ENCODE results near the gene TRMT10B. TPM values are rescaled to one million over a fixed set of nuclear protein-coding genes. Genes with fewer than 3 reads are reported as not detected.

TRMT10B gene
- total and polyA plus RNA-seq, 2 of the 13 experiments (the other 11 are each of a cell fraction or from before 2014, with no cell fraction given), result 3.1 to 3.9 TPM

GRCh38 chr9:37800631-37801286 is 47.2 kb downstream of the TRMT10B start, which contains the start of gene DCAF10 (continued):
- TF ChIP-seq SRSF9 (IDR thresholded peaks at IDR 0.05; ENCODE audit: borderline replicate concordance, insufficient read depth, low read depth, low read length, poor library complexity, severe bottlenecking) (no peak), ZNF678 (CRISPR knock-in tag; IDR thresholded peaks at IDR 0.05) (0 out of 2 replicates have a peak, but pooled peaks have one; percentile 3), HNRNPH1 (optimal IDR thresholded peaks at IDR 0.05; ENCODE audit: low read depth, low read length) (no peak), ZNF121 (CRISPR knock-in tag; IDR thresholded peaks at IDR 0.05) (no peak), HDAC1 (CRISPR knock-in tag; IDR thresholded peaks at IDR 0.05) (peak; percentile 99), ZNF710 (CRISPR knock-in tag; IDR thresholded peaks at IDR 0.05; ENCODE audit: borderline replicate concordance) (peak; percentile 95), SMAD1 (CRISPR knock-in tag; IDR thresholded peaks at IDR 0.05; ENCODE audit: borderline replicate concordance, low read depth) (peak; percentile 96), ZNF567 (CRISPR knock-in tag; IDR thresholded peaks at IDR 0.05; ENCODE audit: borderline replicate concordance) (peak; percentile 96), AKAP8 (CRISPR knock-in tag; IDR thresholded peaks at IDR 0.05) (peak; percentile 88), ZNF569 (CRISPR knock-in tag; IDR thresholded peaks at IDR 0.05; ENCODE audit: borderline replicate concordance) (0 out of 2 replicates have a peak, but pooled peaks have one; percentile 40), HDAC2 (CRISPR knock-in tag; IDR thresholded peaks at IDR 0.05) (peak; percentile 95), ZNF75D (CRISPR knock-in tag; IDR thresholded peaks at IDR 0.05; ENCODE audit: borderline replicate concordance) (no peak), ZSCAN29 (CRISPR knock-in tag; conservative IDR thresholded peaks at IDR 0.05) (no peak), TBP (CRISPR knock-in tag; IDR thresholded peaks at IDR 0.05) (no peak), HOXA3 (CRISPR knock-in tag; IDR thresholded peaks at IDR 0.05) (peak; percentile 94), PHF20 (CRISPR knock-in tag; IDR thresholded peaks at IDR 0.05) (peak; percentile 97), HMG20B (CRISPR knock-in tag; conservative IDR thresholded peaks at IDR 0.05) (peak; percentile 79), PCBP1 (IDR thresholded peaks at IDR 0.05; ENCODE audit: borderline replicate concordance, low read depth, low read length) (peak; percentile 92), HBP1 (CRISPR knock-in tag; IDR thresholded peaks at IDR 0.05; ENCODE audit: low read depth) (peak; percentile 92; the same call in 1 of the 2 replicates)
- TF ChIP-seq, protein P1, sequence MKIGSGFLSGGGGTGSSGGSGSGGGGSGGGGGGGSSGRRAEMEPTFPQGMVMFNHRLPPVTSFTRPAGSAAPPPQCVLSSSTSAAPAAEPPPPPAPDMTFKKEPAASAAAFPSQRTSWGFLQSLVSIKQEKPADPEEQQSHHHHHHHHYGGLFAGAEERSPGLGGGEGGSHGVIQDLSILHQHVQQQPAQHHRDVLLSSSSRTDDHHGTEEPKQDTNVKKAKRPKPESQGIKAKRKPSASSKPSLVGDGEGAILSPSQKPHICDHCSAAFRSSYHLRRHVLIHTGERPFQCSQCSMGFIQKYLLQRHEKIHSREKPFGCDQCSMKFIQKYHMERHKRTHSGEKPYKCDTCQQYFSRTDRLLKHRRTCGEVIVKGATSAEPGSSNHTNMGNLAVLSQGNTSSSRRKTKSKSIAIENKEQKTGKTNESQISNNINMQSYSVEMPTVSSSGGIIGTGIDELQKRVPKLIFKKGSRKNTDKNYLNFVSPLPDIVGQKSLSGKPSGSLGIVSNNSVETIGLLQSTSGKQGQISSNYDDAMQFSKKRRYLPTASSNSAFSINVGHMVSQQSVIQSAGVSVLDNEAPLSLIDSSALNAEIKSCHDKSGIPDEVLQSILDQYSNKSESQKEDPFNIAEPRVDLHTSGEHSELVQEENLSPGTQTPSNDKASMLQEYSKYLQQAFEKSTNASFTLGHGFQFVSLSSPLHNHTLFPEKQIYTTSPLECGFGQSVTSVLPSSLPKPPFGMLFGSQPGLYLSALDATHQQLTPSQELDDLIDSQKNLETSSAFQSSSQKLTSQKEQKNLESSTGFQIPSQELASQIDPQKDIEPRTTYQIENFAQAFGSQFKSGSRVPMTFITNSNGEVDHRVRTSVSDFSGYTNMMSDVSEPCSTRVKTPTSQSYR (CRISPR knock-in tag; IDR thresholded peaks at IDR 0.05; ENCODE audit: borderline replicate concordance), result peak; percentile 88
- TF ChIP-seq, protein P2, sequence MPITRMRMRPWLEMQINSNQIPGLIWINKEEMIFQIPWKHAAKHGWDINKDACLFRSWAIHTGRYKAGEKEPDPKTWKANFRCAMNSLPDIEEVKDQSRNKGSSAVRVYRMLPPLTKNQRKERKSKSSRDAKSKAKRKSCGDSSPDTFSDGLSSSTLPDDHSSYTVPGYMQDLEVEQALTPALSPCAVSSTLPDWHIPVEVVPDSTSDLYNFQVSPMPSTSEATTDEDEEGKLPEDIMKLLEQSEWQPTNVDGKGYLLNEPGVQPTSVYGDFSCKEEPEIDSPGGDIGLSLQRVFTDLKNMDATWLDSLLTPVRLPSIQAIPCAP (CRISPR knock-in tag; IDR thresholded peaks at IDR 0.05; ENCODE audit: low read depth), result peak; percentile 45; the same call in 1 of the 2 replicates
